A549 (cell line): ENCODE results near the gene OTOS.

Source experiments
- CTCF ChIP-seq: fragments of >200 bp; sonication (Bioruptor Twin); formaldehyde crosslinking; IDR thresholded peaks from 3 replicates; pipeline ENCODE4 v1.5.1; 2016
- MAX ChIP-seq: IDR thresholded peaks from 2 replicates; pipeline ENCODE4 v1.6.1; 2012
- POLR2A ChIP-seq: IDR thresholded peaks from 2 replicates; pipeline ENCODE4 v1.6.1; 2012; ENCODE audit warnings: mild to moderate bottlenecking, low read length
- RAD21 ChIP-seq, 2 experiments: fragments of >200 bp in 1 of 2; sonication (Bioruptor Twin) in 1 of 2; formaldehyde crosslinking in 1 of 2; IDR thresholded peaks in 1 of 2; conservative IDR thresholded peaks in 1 of 2; 2 replicates in 1 of 2; 3 replicates in 1 of 2; pipeline ENCODE4 v1.6.1; 2012 to 2018; ENCODE audit warnings: inconsistent platforms in 1 of 2
- REST ChIP-seq: fragments of 200-600 bp; sonication (generic); IDR thresholded peaks from 2 replicates; pipeline ENCODE4 v1.6.1; 2016; ENCODE audit warnings: antibody characterized with exemption, mild to moderate bottlenecking, moderate library complexity
- RNF2 ChIP-seq: fragments of 200-600 bp; sonication (generic); IDR thresholded peaks from 2 replicates; pipeline ENCODE4 v1.6.1; 2016; ENCODE audit warnings: low read depth, mild to moderate bottlenecking, antibody characterized with exemption, moderate library complexity, borderline replicate concordance

- TF ChIP-seq POLR2A: no peak
- no peak for TF ChIP-seq RAD21 (conservative IDR thresholded peaks at IDR 0.05 in 1 of 2, IDR thresholded peaks at IDR 0.05 in 1 of 2)
- no peak for TF ChIP-seq CTCF
- TF ChIP-seq RNF2: no peak
- TF ChIP-seq MAX: no peak
- no peak for TF ChIP-seq REST
Measured at GRCh38 chr2:240139011-240139441, 1.4 kb downstream of the OTOS start.
